RWPE2 (cell line): ENCODE results near the gene ACADL.

Experiments
- ATAC-seq: fragments of 200-7000 bp; cut with Tn5 transposase; 3 replicates; pipeline ENCODE4 v1.9.1; 2021; ENCODE audit warnings: low read depth
- DNase-seq: peaks from one replicate; pipeline ENCODE4 v3.0.0-alpha.2; 2020; ENCODE audit warnings: low spot score
- H3K27ac ChIP-seq: fragments of 450-650 bp; 2 replicates; pipeline ENCODE4 v1.5.1; 2017; ENCODE audit warnings: mild to moderate bottlenecking; ENCODE audit not compliant: poor library complexity, severe bottlenecking
- H3K27me3 ChIP-seq: fragments of 250-450 bp; sonication (Bioruptor Pico); 2 replicates; pipeline ENCODE4 v1.5.1; 2021; ENCODE audit warnings: mild to moderate bottlenecking, moderate library complexity; ENCODE audit not compliant: insufficient read depth, poor library complexity, severe bottlenecking
- H3K36me3 ChIP-seq: fragments of 250-450 bp; sonication (Bioruptor Pico); 2 replicates; pipeline ENCODE4 v1.5.1; 2020; ENCODE audit warnings: low read depth, mild to moderate bottlenecking, moderate library complexity
- H3K4me1 ChIP-seq: fragments of 250-450 bp; sonication (Bioruptor Pico); 2 replicates; pipeline ENCODE4 v1.5.1; 2021; ENCODE audit warnings: mild to moderate bottlenecking, moderate library complexity; ENCODE audit not compliant: insufficient read depth, poor library complexity, severe bottlenecking
- H3K4me3 ChIP-seq: fragments of 250-450 bp; sonication (Bioruptor Pico); 2 replicates; pipeline ENCODE4 v1.5.1; 2021; ENCODE audit warnings: mild to moderate bottlenecking, moderate library complexity; ENCODE audit not compliant: severe bottlenecking
- H3K9me3 ChIP-seq: fragments of 250-450 bp; sonication (Bioruptor Pico); 2 replicates; pipeline ENCODE4 v1.5.1; 2021; ENCODE audit warnings: mild to moderate bottlenecking, moderate library complexity; ENCODE audit not compliant: severe bottlenecking
- TF ChIP-seq, protein P1 (sequence below): fragments of 450-650 bp; IDR thresholded peaks from one replicate; pipeline ENCODE4 v1.5.1; 2017; ENCODE audit warnings: mild to moderate bottlenecking, moderate library complexity; ENCODE audit not compliant: poor library complexity, severe bottlenecking

Gene ACADL

DNA sequence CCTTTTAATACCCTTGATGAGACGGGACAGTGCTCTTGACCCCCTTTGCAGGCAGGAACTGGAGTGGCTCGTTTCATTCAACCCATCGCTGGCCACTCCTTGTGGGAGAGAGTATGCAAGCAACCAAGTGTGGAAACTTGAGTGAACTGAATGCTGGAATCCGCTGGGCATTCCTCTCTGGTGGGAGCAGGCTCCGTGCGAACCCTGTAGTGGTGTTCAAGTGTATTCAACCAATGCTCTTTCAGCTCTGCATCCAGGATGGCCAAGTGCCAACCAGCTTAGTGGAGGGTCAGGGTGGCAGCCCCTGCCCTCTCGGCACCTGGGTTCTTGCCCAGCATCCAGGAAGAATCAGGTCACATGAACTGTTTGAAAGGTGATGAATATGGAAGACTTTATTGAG, 3.3 kb upstream of the ACADL start:
- no peak overlapping the region for H3K27ac ChIP-seq
- TF ChIP-seq, protein P1, sequence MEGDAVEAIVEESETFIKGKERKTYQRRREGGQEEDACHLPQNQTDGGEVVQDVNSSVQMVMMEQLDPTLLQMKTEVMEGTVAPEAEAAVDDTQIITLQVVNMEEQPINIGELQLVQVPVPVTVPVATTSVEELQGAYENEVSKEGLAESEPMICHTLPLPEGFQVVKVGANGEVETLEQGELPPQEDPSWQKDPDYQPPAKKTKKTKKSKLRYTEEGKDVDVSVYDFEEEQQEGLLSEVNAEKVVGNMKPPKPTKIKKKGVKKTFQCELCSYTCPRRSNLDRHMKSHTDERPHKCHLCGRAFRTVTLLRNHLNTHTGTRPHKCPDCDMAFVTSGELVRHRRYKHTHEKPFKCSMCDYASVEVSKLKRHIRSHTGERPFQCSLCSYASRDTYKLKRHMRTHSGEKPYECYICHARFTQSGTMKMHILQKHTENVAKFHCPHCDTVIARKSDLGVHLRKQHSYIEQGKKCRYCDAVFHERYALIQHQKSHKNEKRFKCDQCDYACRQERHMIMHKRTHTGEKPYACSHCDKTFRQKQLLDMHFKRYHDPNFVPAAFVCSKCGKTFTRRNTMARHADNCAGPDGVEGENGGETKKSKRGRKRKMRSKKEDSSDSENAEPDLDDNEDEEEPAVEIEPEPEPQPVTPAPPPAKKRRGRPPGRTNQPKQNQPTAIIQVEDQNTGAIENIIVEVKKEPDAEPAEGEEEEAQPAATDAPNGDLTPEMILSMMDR: no peak
- H3K9me3 ChIP-seq: no peaks in the 10 kb centered on the region
- H3K4me1 ChIP-seq: no peaks in the 10 kb centered on the region
- peaks cover 25% of the 10 kb centered on the region for H3K27me3 ChIP-seq
- H3K4me3 ChIP-seq: no peak overlapping the region
- DNase-seq: no peak
- H3K36me3 ChIP-seq: no peaks in the 10 kb centered on the region
- no peak for ATAC-seq

GRCh38 chr2:210227290-210228088, 2.2 kb upstream of the ACADL start:
- Histone ChIP-seq H3K4me1 (no peaks in the 10 kb centered on the region), H3K27me3 (peaks cover 28% of the 10 kb centered on the region), H3K9me3 (no peaks in the 10 kb centered on the region), H3K36me3 (no peaks in the 10 kb centered on the region), H3K4me3 (no peak overlapping the region), H3K27ac (no peak overlapping the region)
- DNase-seq (no peak), ATAC-seq (no peak)
- TF ChIP-seq, protein P1: no peak

- ATAC-seq (no peak), DNase-seq (no peak)
- no peak overlapping the region for H3K4me3 ChIP-seq
- H3K27me3 ChIP-seq: peaks cover 28% of the 10 kb centered on the region
- TF ChIP-seq, protein P1: no peak
- no peak overlapping the region for H3K27ac ChIP-seq
- no peaks in the 10 kb centered on the region for H3K9me3 ChIP-seq
- no peaks in the 10 kb centered on the region for H3K36me3 ChIP-seq
- H3K4me1 ChIP-seq: no peaks in the 10 kb centered on the region
Observed at GRCh38 chr2:210226223-210226622, 976 bp upstream of the ACADL start.

DNA sequence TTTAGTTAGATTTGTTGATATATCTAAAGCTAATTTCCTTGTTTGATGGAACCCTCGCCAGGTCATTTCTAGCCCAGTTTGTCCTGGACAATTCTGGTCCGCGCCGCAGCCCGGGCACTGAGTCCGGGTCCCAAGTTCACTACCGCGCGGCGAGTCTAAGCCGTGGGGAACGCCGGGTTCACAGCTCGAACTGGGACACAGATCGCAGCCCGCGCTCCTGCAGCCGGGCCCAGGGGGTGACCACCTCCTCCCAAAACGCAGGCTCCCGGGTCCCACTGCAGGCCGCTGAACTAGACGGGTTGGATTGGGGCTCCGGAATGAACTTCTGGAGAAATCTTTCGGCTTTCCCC, 681 bp downstream of the ACADL start:
- H3K4me3 ChIP-seq: no peak overlapping the region
- H3K27me3 ChIP-seq: peaks cover 28% of the 10 kb centered on the region
- no peak overlapping the region for H3K27ac ChIP-seq
- TF ChIP-seq, protein P1: no peak
- no peaks in the 10 kb centered on the region for H3K4me1 ChIP-seq
- ATAC-seq (no peak), DNase-seq (no peak)
- no peaks in the 10 kb centered on the region for H3K36me3 ChIP-seq
- no peaks in the 10 kb centered on the region for H3K9me3 ChIP-seq

- DNase-seq (no peak), ATAC-seq (no peak)
- H3K27ac ChIP-seq: no peak overlapping the region
- no peaks in the 10 kb centered on the region for H3K27me3 ChIP-seq
- H3K4me1 ChIP-seq: no peaks in the 10 kb centered on the region
- TF ChIP-seq, protein P1: no peak
- no peak overlapping the region for H3K4me3 ChIP-seq
- H3K36me3 ChIP-seq: no peaks in the 10 kb centered on the region
- no peaks in the 10 kb centered on the region for H3K9me3 ChIP-seq
Observed at GRCh38 chr2:210215120-210215519, 10.1 kb downstream of the ACADL start.
